PC-3 (cell line): ENCODE data around the gene RAP1GAP2.

Source experiments
- CTCF ChIP-seq: fragments of 300-600 bp; sonication (generic); conservative IDR thresholded peaks from 2 replicates; pipeline ENCODE4 v1.5.1; 2017; ENCODE audit warnings: antibody characterized with exemption, low read depth, mild to moderate bottlenecking, low read length
- EZH2 ChIP-seq: fragments of 300-600 bp; sonication (generic); IDR thresholded peaks from one replicate; pipeline ENCODE4 v1.6.1; 2017; ENCODE audit warnings: antibody characterized with exemption, mild to moderate bottlenecking, low read length; ENCODE audit not compliant: unreplicated experiment
- EZH2phosphoT487 ChIP-seq: fragments of 300-600 bp; sonication (generic); IDR thresholded peaks from 2 replicates; pipeline ENCODE4 v1.6.1; 2018; ENCODE audit warnings: mild to moderate bottlenecking, antibody characterized with exemption, low read length, borderline replicate concordance

- no peak for TF ChIP-seq CTCF
- no peak for TF ChIP-seq EZH2
- TF ChIP-seq EZH2phosphoT487 = no peak
These were observed 110.7 kb downstream of the RAP1GAP2 start for GRCh38 chr17:2906901-2907300.
